Peyer's patch (tissue), 4 donors: ENCODE data around the gene SLC19A3. TPM values are rescaled to one million over a fixed set of nuclear protein-coding genes. Genes with fewer than 3 reads are reported as not detected.

Experiments used
- DNase-seq, 3 donors: peaks; one replicate each; pipeline ENCODE4 v3.0.0-alpha.2; 2017 to 2019
- H3K27ac ChIP-seq, 4 donors: fragments of 200-600 bp; sonication (generic); one replicate each; pipeline ENCODE4 v1.5.1; 2016 to 2019
- H3K27me3 ChIP-seq, 2 donors: fragments of 200-600 bp; sonication (generic); one replicate each; pipeline ENCODE4 v1.5.1; 2019
- H3K36me3 ChIP-seq, 3 donors: fragments of 200-600 bp; sonication (generic); one replicate each; pipeline ENCODE4 v1.5.1; 2016 to 2019
- H3K4me1 ChIP-seq, 4 donors: fragments of 200-600 bp; sonication (generic); one replicate each; pipeline ENCODE4 v1.5.1; 2016 to 2019
- H3K4me3 ChIP-seq, 4 donors: fragments of 200-600 bp; sonication (generic); 1 replicate in 3 of 4; 2 replicates in 1 of 4; pipeline ENCODE4 v1.5.1; 2016 to 2019; ENCODE audit warnings: mild to moderate bottlenecking in 1 of 4
- H3K9me3 ChIP-seq, 4 donors: fragments of 200-600 bp; sonication (generic); one replicate each; pipeline ENCODE4 v1.5.1; 2016 to 2019; ENCODE audit warnings: mild to moderate bottlenecking in 1 of 4
- POLR2A ChIP-seq, 2 donors: fragments of 450-650 bp; IDR thresholded peaks; one replicate each; pipeline ENCODE4 v1.5.1; 2017; ENCODE audit warnings: antibody characterized with exemption in 2 of 2, mild to moderate bottlenecking in 2 of 2, moderate library complexity in 2 of 2
- total RNA-seq, 4 donors: library from RNA; depleted of rRNA; stranded (reverse); fragments of >200 nt; gene quantifications; one replicate each; pipeline ENCODE4 v1.1.0, GENCODE V29; 2016
- TF ChIP-seq, protein P1 (sequence below), 6 experiments: fragments of 450-650 bp in 4 of 6; fragments of 200-600 bp in 2 of 6; sonication (generic) in 1 of 6; IDR thresholded peaks; one replicate each; pipeline ENCODE4 v1.5.1; 2017 to 2019; ENCODE audit warnings: antibody characterized with exemption in 6 of 6, mild to moderate bottlenecking in 3 of 6, moderate library complexity in 1 of 6

SLC19A3 gene
- total RNA-seq, 4 donors from 2014 or later: 5.0 to 40.0 (median 23.1) TPM

- TF ChIP-seq, protein P1, sequence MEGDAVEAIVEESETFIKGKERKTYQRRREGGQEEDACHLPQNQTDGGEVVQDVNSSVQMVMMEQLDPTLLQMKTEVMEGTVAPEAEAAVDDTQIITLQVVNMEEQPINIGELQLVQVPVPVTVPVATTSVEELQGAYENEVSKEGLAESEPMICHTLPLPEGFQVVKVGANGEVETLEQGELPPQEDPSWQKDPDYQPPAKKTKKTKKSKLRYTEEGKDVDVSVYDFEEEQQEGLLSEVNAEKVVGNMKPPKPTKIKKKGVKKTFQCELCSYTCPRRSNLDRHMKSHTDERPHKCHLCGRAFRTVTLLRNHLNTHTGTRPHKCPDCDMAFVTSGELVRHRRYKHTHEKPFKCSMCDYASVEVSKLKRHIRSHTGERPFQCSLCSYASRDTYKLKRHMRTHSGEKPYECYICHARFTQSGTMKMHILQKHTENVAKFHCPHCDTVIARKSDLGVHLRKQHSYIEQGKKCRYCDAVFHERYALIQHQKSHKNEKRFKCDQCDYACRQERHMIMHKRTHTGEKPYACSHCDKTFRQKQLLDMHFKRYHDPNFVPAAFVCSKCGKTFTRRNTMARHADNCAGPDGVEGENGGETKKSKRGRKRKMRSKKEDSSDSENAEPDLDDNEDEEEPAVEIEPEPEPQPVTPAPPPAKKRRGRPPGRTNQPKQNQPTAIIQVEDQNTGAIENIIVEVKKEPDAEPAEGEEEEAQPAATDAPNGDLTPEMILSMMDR (IDR thresholded peaks at IDR 0.05): no peak
- no peak for TF ChIP-seq POLR2A (IDR thresholded peaks at IDR 0.05)
- no peaks in the 10 kb centered on the region for H3K36me3 ChIP-seq
- no peaks in the 10 kb centered on the region for H3K9me3 ChIP-seq
- DNase-seq: no peak
- no peak overlapping the region for H3K4me3 ChIP-seq
- peaks cover 0 to 9% (median 0%) of the 10 kb centered on the region in 4 donors for H3K4me1 ChIP-seq
- no peaks in the 10 kb centered on the region for H3K27me3 ChIP-seq
- H3K27ac ChIP-seq: no peak overlapping the region
Observed at GRCh38 chr2:227710986-227711385, 6.8 kb downstream of the SLC19A3 start.

DNA sequence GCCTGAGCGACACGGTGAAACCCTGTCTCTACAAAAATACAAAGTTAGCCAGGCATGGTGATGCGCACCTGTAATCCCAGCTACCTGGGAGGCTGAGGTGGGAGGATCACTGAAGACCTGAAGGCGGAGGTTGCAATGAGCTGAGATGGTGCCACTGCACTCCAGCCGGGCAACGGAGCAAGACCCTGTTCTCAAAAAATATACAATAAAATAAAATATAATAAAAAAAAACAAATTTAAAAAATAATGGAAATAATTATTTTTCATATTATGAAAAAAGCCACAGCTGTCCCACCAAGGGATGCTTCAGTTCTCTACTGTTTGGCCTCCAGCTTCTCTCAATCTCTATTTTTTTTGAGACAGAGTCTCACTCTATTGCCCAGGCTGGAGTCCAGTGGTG, 10.4 kb downstream of the SLC19A3 start:
- Histone ChIP-seq H3K27ac (peak overlapping the region in 2 of 4 donors; percentile 66), H3K27me3 (no peaks in the 10 kb centered on the region), H3K9me3 (no peaks in the 10 kb centered on the region), H3K4me3 (no peak overlapping the region), H3K36me3 (no peaks in the 10 kb centered on the region), H3K4me1 (peaks cover 0 to 21% (median 0%) of the 10 kb centered on the region in 4 donors)
- TF ChIP-seq POLR2A (IDR thresholded peaks at IDR 0.05): no peak
- TF ChIP-seq, protein P1 (IDR thresholded peaks at IDR 0.05): no peak
- DNase-seq: no peak

- Histone ChIP-seq H3K27ac (peak overlapping the region in 2 of 4 donors; percentile 66), H3K36me3 (no peaks in the 10 kb centered on the region)
- DNase-seq: peak in 2 of 3 donors; percentile 82 to 86
Observed at GRCh38 chr2:227706859-227707258, 11.0 kb downstream of the SLC19A3 start.

GRCh38 chr2:227703961-227704360, 13.9 kb downstream of the SLC19A3 start:
- no peaks in the 10 kb centered on the region for H3K36me3 ChIP-seq
- no peak overlapping the region for H3K4me3 ChIP-seq
- H3K9me3 ChIP-seq: no peaks in the 10 kb centered on the region
- no peak for DNase-seq
- TF ChIP-seq, protein P1 (IDR thresholded peaks at IDR 0.05): no peak
- no peak for TF ChIP-seq POLR2A (IDR thresholded peaks at IDR 0.05)
- H3K27ac ChIP-seq: no peak overlapping the region
- H3K27me3 ChIP-seq: no peaks in the 10 kb centered on the region
- H3K4me1 ChIP-seq: peaks cover 0 to 21% (median 0%) of the 10 kb centered on the region in 4 donors

More at GRCh38 chr2:227706859-227707258, 11.0 kb downstream of the SLC19A3 start:
- no peak for TF ChIP-seq POLR2A (IDR thresholded peaks at IDR 0.05)
- TF ChIP-seq, protein P1 (IDR thresholded peaks at IDR 0.05): no peak
- Histone ChIP-seq H3K9me3 (no peaks in the 10 kb centered on the region), H3K27me3 (no peaks in the 10 kb centered on the region), H3K4me1 (peaks cover 0 to 21% (median 0%) of the 10 kb centered on the region in 4 donors), H3K4me3 (peak overlapping the region in 1 of 4 donors; percentile 31)

DNA sequence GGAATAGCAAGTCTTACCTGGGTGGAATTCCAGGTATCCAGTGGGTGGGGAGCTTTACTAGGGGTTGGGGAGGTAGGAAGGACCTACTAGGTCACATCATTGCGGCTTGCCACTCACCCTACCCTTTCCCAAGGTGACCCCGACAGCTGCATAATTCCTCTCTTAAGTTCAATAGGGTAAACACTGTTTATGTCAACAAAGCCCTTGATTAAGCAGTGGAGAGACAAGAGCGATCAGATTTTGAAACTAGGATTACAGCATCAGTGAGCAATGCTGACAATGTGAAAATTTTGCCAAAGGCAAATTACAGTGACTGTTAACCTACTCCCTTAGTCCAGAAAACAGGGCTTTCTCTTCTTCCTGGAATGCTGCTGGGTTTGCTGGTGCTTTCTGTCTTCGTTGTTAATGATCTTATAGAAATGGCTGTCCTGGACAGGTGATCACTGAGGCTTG, 14.5 kb downstream of the SLC19A3 start:
- no peaks in the 10 kb centered on the region for H3K9me3 ChIP-seq
- H3K27me3 ChIP-seq: no peaks in the 10 kb centered on the region
- DNase-seq: no peak
- H3K27ac ChIP-seq: peak overlapping the region in 1 of 4 donors; percentile 10
- peaks cover 0 to 21% (median 0%) of the 10 kb centered on the region in 4 donors for H3K4me1 ChIP-seq
- H3K36me3 ChIP-seq: no peaks in the 10 kb centered on the region
- TF ChIP-seq, protein P1 (IDR thresholded peaks at IDR 0.05): no peak
- TF ChIP-seq POLR2A (IDR thresholded peaks at IDR 0.05): no peak
- H3K4me3 ChIP-seq: no peak overlapping the region
